A549 (cell line): ENCODE data around the gene MAN1C1. TPM values are rescaled to one million over a fixed set of nuclear protein-coding genes. Genes with fewer than 3 reads are reported as not detected.

ENCODE experiments used
- ATAC-seq, 2 experiments: fragments of 200-7000 bp in 1 of 2; fragments of >200 bp in 1 of 2; cut with Nextera tagmentation in 1 of 2; cut with Tn5 transposase in 1 of 2; 3 replicates each; pipeline versions ENCODE4 v1.8.0 to v1.9.1; 2018 to 2020; ENCODE audit warnings: mild to moderate bottlenecking in 1 of 2, moderate library complexity in 1 of 2
- CTCF ChIA-PET: fragments of 300-600 bp; sonication (Branson Sonifier 250); formaldehyde crosslinking; extraction: SDS; loops from one replicate; lab custom pipeline; 2021; ENCODE audit warnings: antibody characterized with exemption, inconsistent platforms; lab: Yijun Ruan, JAX
- POLR2A ChIA-PET: fragments of 350-600 bp; formaldehyde crosslinking; extraction: SDS; loops from one replicate; lab custom pipeline; 2021; ENCODE audit warnings: antibody characterized with exemption, inconsistent platforms; lab: Yijun Ruan, JAX
- DNase-seq, 2 experiments: peaks; one replicate each; pipeline versions ENCODE4 v3.0.0 to v3.0.0-alpha.2; 2011 to 2016; ENCODE audit warnings: low read depth in 1 of 2, low spot score in 1 of 2
- FAIRE-seq: peaks from 2 replicates; lab custom pipeline; 2011; peaks lifted over from hg19 to GRCh38; lab: Jason Lieb, UNC
- H3K27ac ChIP-seq, 2 experiments: fragments of >200 bp; sonication (Bioruptor Twin); formaldehyde crosslinking; 3 replicates each; pipeline ENCODE4 v1.5.1; 2016 to 2017
- H3K4me1 ChIP-seq: fragments of >200 bp; sonication (Bioruptor Twin); formaldehyde crosslinking; 3 replicates; pipeline ENCODE4 v1.6.1; 2016
- H3K4me2 ChIP-seq: fragments of >200 bp; sonication (Bioruptor Twin); formaldehyde crosslinking; 3 replicates; pipeline ENCODE4 v1.6.1; 2016
- H3K4me3 ChIP-seq: fragments of >200 bp; sonication (Bioruptor Twin); formaldehyde crosslinking; 3 replicates; pipeline ENCODE4 v1.5.1; 2016
- H3K9me3 ChIP-seq: fragments of >200 bp; sonication (Bioruptor Twin); formaldehyde crosslinking; 3 replicates; pipeline ENCODE4 v1.6.1; 2016
- ATOH8 ChIP-seq: fragments of 250-450 bp; sonication (Bioruptor Pico); IDR thresholded peaks from 2 replicates; pipeline ENCODE4 v1.5.0; 2020; ENCODE audit warnings: low read depth, mild to moderate bottlenecking, moderate library complexity
- CBX2 ChIP-seq: fragments of 200-600 bp; sonication (generic); IDR thresholded peaks from 2 replicates; pipeline ENCODE4 v1.6.1; 2016; ENCODE audit warnings: low read depth, mild to moderate bottlenecking, borderline replicate concordance
- CBX8 ChIP-seq: fragments of 200-600 bp; sonication (generic); IDR thresholded peaks from 2 replicates; pipeline ENCODE4 v1.6.1; 2016
- CEBPB ChIP-seq, 2 experiments: fragments of >200 bp in 1 of 2; sonication (Bioruptor Twin) in 1 of 2; formaldehyde crosslinking in 1 of 2; IDR thresholded peaks; 2 replicates each; pipeline ENCODE4 v1.6.1; 2012 to 2016
- CHD2 ChIP-seq: fragments of 150-350 bp; IDR thresholded peaks from 2 replicates; pipeline ENCODE4 v1.6.1; 2014; ENCODE audit warnings: low read length; ENCODE audit not compliant: partially characterized antibody
- CTCF ChIP-seq: fragments of >200 bp; sonication (Bioruptor Twin); formaldehyde crosslinking; IDR thresholded peaks from 3 replicates; pipeline ENCODE4 v1.5.1; 2016
- EP300 ChIP-seq, 2 experiments: fragments of >200 bp; sonication (Bioruptor Twin); formaldehyde crosslinking; IDR thresholded peaks; 2 replicates in 1 of 2; 3 replicates in 1 of 2; pipeline ENCODE4 v1.6.1; 2016 to 2017
- ESRRA ChIP-seq: fragments of 150-350 bp; IDR thresholded peaks from 2 replicates; pipeline ENCODE4 v1.6.1; 2014; ENCODE audit warnings: mild to moderate bottlenecking, low read length, borderline replicate concordance
- FOSB ChIP-seq: fragments of 250-450 bp; sonication (Bioruptor Pico); IDR thresholded peaks from 2 replicates; pipeline ENCODE4 v1.5.0; 2020; ENCODE audit warnings: mild to moderate bottlenecking, moderate library complexity
- GATA3 ChIP-seq: IDR thresholded peaks from 2 replicates; pipeline ENCODE4 v1.6.1; 2012; ENCODE audit warnings: borderline replicate concordance
- HDAC2 ChIP-seq: fragments of 200-600 bp; sonication (generic); IDR thresholded peaks from 2 replicates; pipeline ENCODE4 v1.6.1; 2016
- HOXB13 ChIP-seq: fragments of 250-450 bp; sonication (Bioruptor Pico); IDR thresholded peaks from 2 replicates; pipeline ENCODE4 v1.5.0; 2020; ENCODE audit warnings: low read depth, mild to moderate bottlenecking, moderate library complexity
- HOXB5 ChIP-seq: fragments of 250-450 bp; sonication (Bioruptor Pico); IDR thresholded peaks from 2 replicates; pipeline ENCODE4 v1.5.0; 2020; ENCODE audit warnings: mild to moderate bottlenecking, moderate library complexity
- KDM5A ChIP-seq: fragments of 200-600 bp; sonication (generic); IDR thresholded peaks from 2 replicates; pipeline ENCODE4 v1.6.1; 2016; ENCODE audit warnings: antibody characterized with exemption, mild to moderate bottlenecking
- POLR2AphosphoS2 ChIP-seq: conservative IDR thresholded peaks from 2 replicates; pipeline ENCODE4 v1.6.1; 2012; ENCODE audit warnings: low read length, improper control_type of control experiment, inconsistent platforms
- RAD21 ChIP-seq, 2 experiments: fragments of >200 bp in 1 of 2; sonication (Bioruptor Twin) in 1 of 2; formaldehyde crosslinking in 1 of 2; IDR thresholded peaks in 1 of 2; conservative IDR thresholded peaks in 1 of 2; 2 replicates in 1 of 2; 3 replicates in 1 of 2; pipeline ENCODE4 v1.6.1; 2012 to 2018; ENCODE audit warnings: inconsistent platforms in 1 of 2
- SREBF2 ChIP-seq: fragments of 450-650 bp; IDR thresholded peaks from 2 replicates; pipeline ENCODE4 v1.6.1; 2014; ENCODE audit warnings: mild to moderate bottlenecking, moderate library complexity
- ZNF302 ChIP-seq: fragments of 250-450 bp; sonication (Bioruptor Pico); IDR thresholded peaks from 2 replicates; pipeline ENCODE4 v1.9.0; 2021; ENCODE audit warnings: inconsistent platforms, mild to moderate bottlenecking, moderate library complexity
- ZSCAN20 ChIP-seq: fragments of 250-450 bp; sonication (Bioruptor Pico); IDR thresholded peaks from 2 replicates; pipeline ENCODE4 v1.8.0; 2022; ENCODE audit warnings: mild to moderate bottlenecking, moderate library complexity
- WGBS: methylation state at CpG from one replicate; pipeline ENCODE4 v1.1.6; 2017; ENCODE audit errors: missing lambda C conversion rate; 5-methylcytosine and 5-hydroxymethylcytosine counted together
- polyA plus RNA-seq, 4 experiments: library from polyadenylated mRNA; depleted of rRNA in 3 of 4; stranded (reverse); fragments of >200 nt; fragmentation: RNase III in 1 of 4; extraction: RNeasy Plus Mini Kit Qiagen cat#74134 plus additional on column Dnase treatment in 1 of 4; gene quantifications; 2 replicates in 3 of 4; 3 replicates in 1 of 4; pipeline ENCODE4 v1.2.3, GENCODE V29; 2011 to 2017

MAN1C1 gene
- polyA plus RNA-seq, 2 of the 4 experiments (the other 2 are of a cell fraction): 0.22 to 0.27 TPM

GRCh38 chr1:25699500-25700143, 83.0 kb downstream of the MAN1C1 start:
- ChIA-PET CTCF (interaction anchor here (0.9 to 1.2 kb wide), 2 partner anchors 98 to 348 kb away, joined by 3 read pairs; no protein-coding TSS in a partner anchor), POLR2A (no interaction called here)
- H3K4me2 ChIP-seq: no peak overlapping the region
- H3K9me3 ChIP-seq: no peaks in the 10 kb centered on the region
- DNase-seq: no peak
- no peak for FAIRE-seq
- H3K4me3 ChIP-seq: no peak overlapping the region
- H3K4me1 ChIP-seq: peaks cover 20% of the 10 kb centered on the region
- WGBS: 83% methylated on average over 9 of the region's 10 CpGs
- no peak for TF ChIP-seq HOXB13 (CRISPR knock-in tag)
- no peak for ATAC-seq
- no peak overlapping the region for H3K27ac ChIP-seq

- H3K4me1 ChIP-seq: peaks cover 15% of the 10 kb centered on the region
- TF ChIP-seq HDAC2 (no peak), HOXB13 (CRISPR knock-in tag) (no peak), CEBPB (IDR thresholded peaks at IDR 0.05) (no peak), CBX2 (no peak), CBX8 (no peak), POLR2AphosphoS2 (no peak), ZNF302 (CRISPR knock-in tag) (no peak), ZSCAN20 (CRISPR knock-in tag) (no peak), SREBF2 (no peak), RAD21 (conservative IDR thresholded peaks at IDR 0.05 in 1 of 2, IDR thresholded peaks at IDR 0.05 in 1 of 2) (no peak)
- no peak overlapping the region for H3K27ac ChIP-seq
- ChIA-PET CTCF (no interaction called here), POLR2A (no interaction called here)
- 90% methylated on average over 3 of the region's 3 CpGs for WGBS
- no peak for FAIRE-seq
- DNase-seq: no peak
- ATAC-seq: no peak
- no peak overlapping the region for H3K4me3 ChIP-seq
- no peak overlapping the region for H3K4me2 ChIP-seq
- H3K9me3 ChIP-seq: no peaks in the 10 kb centered on the region
Observed at GRCh38 chr1:25700144-25700523, 83.5 kb downstream of the MAN1C1 start.

- Histone ChIP-seq H3K4me1 (peaks cover 10% of the 10 kb centered on the region), H3K27ac (no peak overlapping the region), H3K4me2 (no peak overlapping the region), H3K4me3 (no peak overlapping the region), H3K9me3 (no peaks in the 10 kb centered on the region)
- ChIA-PET POLR2A (no interaction called here), CTCF (no interaction called here)
- peak in 1 of 2 experiments; percentile 31 for DNase-seq
- TF ChIP-seq CBX8 (no peak), CTCF (no peak), HOXB5 (CRISPR knock-in tag) (no peak), POLR2AphosphoS2 (no peak)
- WGBS: 75% methylated on average over 7 of the region's 7 CpGs
- ATAC-seq: peak in 1 of 2 experiments; percentile 79; a peak in 3 of 6 replicates
- FAIRE-seq: no peak
Observed at GRCh38 chr1:25700626-25701025, 84.0 kb downstream of the MAN1C1 start.

- no peaks in the 10 kb centered on the region for H3K9me3 ChIP-seq
- DNase-seq (no peak), FAIRE-seq (no peak), ATAC-seq (no peak)
- TF ChIP-seq EP300 (IDR thresholded peaks at IDR 0.05) (no peak), POLR2AphosphoS2 (no peak), ESRRA (no peak), CHD2 (no peak), GATA3 (no peak), FOSB (CRISPR knock-in tag) (no peak), KDM5A (no peak), ATOH8 (CRISPR knock-in tag) (no peak)
- H3K4me3 ChIP-seq: no peak overlapping the region
- no peak overlapping the region for H3K27ac ChIP-seq
- H3K4me2 ChIP-seq: no peak overlapping the region
- CTCF ChIA-PET: no interaction called here
- WGBS: 75% methylated on average over 7 of the region's 9 CpGs
- POLR2A ChIA-PET: no interaction called here
- H3K4me1 ChIP-seq: peaks cover 4% of the 10 kb centered on the region; the same call in 2 of the 3 replicates
Observed at GRCh38 chr1:25701030-25701785, 84.6 kb downstream of the MAN1C1 start.
